Tibial nerve (tissue), 3 donors: ENCODE data around the gene LRRN4CL.

Source experiments
- POLR2A ChIP-seq, 2 donors: fragments of 450-650 bp; IDR thresholded peaks; one replicate each; pipeline ENCODE4 v1.6.1; 2017; ENCODE audit warnings: antibody characterized with exemption in 2 of 2, mild to moderate bottlenecking in 2 of 2, moderate library complexity in 2 of 2
- TF ChIP-seq, protein P1 (sequence below), 5 experiments: fragments of 200-600 bp in 3 of 5; fragments of 450-650 bp in 2 of 5; sonication (generic) in 3 of 5; IDR thresholded peaks; one replicate each; pipeline ENCODE4 v1.5.1; 2016 to 2019; ENCODE audit warnings: antibody characterized with exemption in 5 of 5, mild to moderate bottlenecking in 3 of 5, moderate library complexity in 2 of 5

DNA sequence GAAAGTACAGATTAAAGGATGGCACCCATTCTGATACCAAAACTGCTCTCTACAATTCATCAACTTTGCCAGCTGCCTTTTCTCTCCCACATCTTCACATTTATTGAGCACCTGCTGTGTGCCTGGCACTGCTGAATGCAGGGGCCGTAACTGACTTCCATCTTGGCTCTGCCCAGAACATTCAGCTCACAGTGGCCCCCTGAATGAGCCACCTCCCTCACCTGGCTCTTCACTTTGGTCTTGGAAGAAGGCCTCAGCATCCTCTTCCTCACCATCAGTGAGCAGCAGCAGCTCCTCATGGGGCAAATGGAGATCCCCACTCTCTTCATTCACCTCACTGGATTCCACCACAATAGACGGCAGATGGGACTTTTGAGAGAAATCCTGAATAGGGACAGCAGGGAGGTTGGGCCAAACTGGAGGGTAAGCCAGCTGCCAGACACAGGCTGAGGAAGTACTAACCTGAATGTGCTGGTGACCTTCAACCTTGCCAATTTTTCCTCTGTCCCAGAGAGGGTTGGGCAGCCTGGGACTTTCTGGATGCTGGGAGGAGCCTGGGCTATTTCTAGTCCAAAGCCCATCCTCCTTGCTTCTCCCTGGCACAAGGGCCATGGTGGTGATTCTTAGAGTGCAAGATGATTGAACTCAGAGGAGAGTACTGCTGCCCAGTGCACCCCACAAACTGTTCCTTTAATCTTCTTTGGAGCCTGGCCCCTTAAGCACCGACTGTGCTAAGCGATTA is 19.7 kb downstream of the LRRN4CL start:
- TF ChIP-seq, protein P1, sequence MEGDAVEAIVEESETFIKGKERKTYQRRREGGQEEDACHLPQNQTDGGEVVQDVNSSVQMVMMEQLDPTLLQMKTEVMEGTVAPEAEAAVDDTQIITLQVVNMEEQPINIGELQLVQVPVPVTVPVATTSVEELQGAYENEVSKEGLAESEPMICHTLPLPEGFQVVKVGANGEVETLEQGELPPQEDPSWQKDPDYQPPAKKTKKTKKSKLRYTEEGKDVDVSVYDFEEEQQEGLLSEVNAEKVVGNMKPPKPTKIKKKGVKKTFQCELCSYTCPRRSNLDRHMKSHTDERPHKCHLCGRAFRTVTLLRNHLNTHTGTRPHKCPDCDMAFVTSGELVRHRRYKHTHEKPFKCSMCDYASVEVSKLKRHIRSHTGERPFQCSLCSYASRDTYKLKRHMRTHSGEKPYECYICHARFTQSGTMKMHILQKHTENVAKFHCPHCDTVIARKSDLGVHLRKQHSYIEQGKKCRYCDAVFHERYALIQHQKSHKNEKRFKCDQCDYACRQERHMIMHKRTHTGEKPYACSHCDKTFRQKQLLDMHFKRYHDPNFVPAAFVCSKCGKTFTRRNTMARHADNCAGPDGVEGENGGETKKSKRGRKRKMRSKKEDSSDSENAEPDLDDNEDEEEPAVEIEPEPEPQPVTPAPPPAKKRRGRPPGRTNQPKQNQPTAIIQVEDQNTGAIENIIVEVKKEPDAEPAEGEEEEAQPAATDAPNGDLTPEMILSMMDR (IDR thresholded peaks at IDR 0.05), result no peak
- no peak for TF ChIP-seq POLR2A (IDR thresholded peaks at IDR 0.05)
